Natural killer cell treated with Interleukin-12 subunit alpha and Interleukin-12 subunit beta and Interleukin-15 and Interleukin-18, amount 100 ng/mL, for 72 hours (primary cell): ENCODE measurements around the gene LRRN1. TPM values are rescaled to one million over a fixed set of nuclear protein-coding genes. Genes with fewer than 3 reads are reported as not detected.
"Not testable (repeated sequence)": the region's sequence is repeated elsewhere in the genome, so short reads cannot be mapped to it uniquely, and the experiment has no call there.

Experiments
- ATAC-seq, 2 donors: fragments of 150-1000 bp; cut with Tn5 transposase in 1 of 2; sonication (Bioruptor Pico), chemical (Tn5 transposase) in 1 of 2; 2 replicates each; pipeline ENCODE4 v1.10.0; 2021
- DNase-seq: peaks from one replicate; pipeline ENCODE4 v3.0.0; 2022; ENCODE audit warnings: low spot score
- H3K27ac Mint-ChIP-seq, 2 donors: 1 replicate in 1 of 2; 2 replicates in 1 of 2; pipeline ENCODE4 v1.8.0; 2022; ENCODE audit warnings: mixed read lengths in 2 of 2, mild to moderate bottlenecking in 1 of 2, moderate library complexity in 1 of 2
- H3K27me3 Mint-ChIP-seq, 2 donors: 1 replicate in 1 of 2; 2 replicates in 1 of 2; pipeline ENCODE4 v1.8.0; 2022; ENCODE audit warnings: mixed read lengths in 2 of 2
- H3K36me3 Mint-ChIP-seq: one replicate; pipeline ENCODE4 v1.8.0; 2022; ENCODE audit warnings: mixed read lengths
- H3K4me1 Mint-ChIP-seq, 2 donors: 1 replicate in 1 of 2; 2 replicates in 1 of 2; pipeline ENCODE4 v1.8.0; 2022; ENCODE audit warnings: low read depth in 2 of 2, mixed read lengths in 2 of 2, mild to moderate bottlenecking in 1 of 2
- H3K4me3 Mint-ChIP-seq: one replicate; pipeline ENCODE4 v1.8.0; 2022; ENCODE audit warnings: mixed read lengths
- H3K9me3 Mint-ChIP-seq: 2 replicates; pipeline ENCODE4 v1.8.0; 2022; ENCODE audit warnings: mixed read lengths
- total RNA-seq, 2 donors: library from RNA; stranded (reverse); gene quantifications; one replicate each; pipeline ENCODE4 v1.2.3, GENCODE V29; 2022

The LRRN1 gene
- total RNA-seq, 2 donors from 2014 or later: 0.38 to 0.64 TPM

GRCh38 chr3:3825035-3825434 lies 25.8 kb downstream of the LRRN1 start:
- no peaks in the 10 kb centered on the region for H3K9me3 Mint-ChIP-seq
- DNase-seq (no peak), ATAC-seq (no peak)
- H3K36me3 Mint-ChIP-seq: no peaks in the 10 kb centered on the region
- H3K27ac Mint-ChIP-seq: no peak overlapping the region
- no peaks in the 10 kb centered on the region for H3K27me3 Mint-ChIP-seq
- H3K4me1 Mint-ChIP-seq: no peaks in the 10 kb centered on the region
- no peak overlapping the region for H3K4me3 Mint-ChIP-seq

GRCh38 chr3:3826521-3826920 lies 27.3 kb downstream of the LRRN1 start:
- H3K27ac Mint-ChIP-seq: no peak overlapping the region

GRCh38 chr3:3827111-3827510 lies 27.9 kb downstream of the LRRN1 start:
- DNase-seq (no peak), ATAC-seq (no peak)
- no peaks in the 10 kb centered on the region for H3K36me3 Mint-ChIP-seq
- no peaks in the 10 kb centered on the region for H3K27me3 Mint-ChIP-seq
- no peaks in the 10 kb centered on the region for H3K9me3 Mint-ChIP-seq
- no peak overlapping the region for H3K4me3 Mint-ChIP-seq
- H3K4me1 Mint-ChIP-seq: no peaks in the 10 kb centered on the region
- H3K27ac Mint-ChIP-seq: no peak overlapping the region

More at GRCh38 chr3:3826521-3826920, 27.3 kb downstream of the LRRN1 start:
- H3K27me3 Mint-ChIP-seq: no peaks in the 10 kb centered on the region
- H3K9me3 Mint-ChIP-seq: no peaks in the 10 kb centered on the region
- H3K4me3 Mint-ChIP-seq: no peak overlapping the region
- no peaks in the 10 kb centered on the region for H3K36me3 Mint-ChIP-seq
- no peaks in the 10 kb centered on the region for H3K4me1 Mint-ChIP-seq
- ATAC-seq (no peak), DNase-seq (no peak)

GRCh38 chr3:3828417-3828816 lies 29.2 kb downstream of the LRRN1 start:
- not testable (repeated sequence) for H3K27me3 Mint-ChIP-seq, H3K27ac Mint-ChIP-seq, H3K4me1 Mint-ChIP-seq, H3K4me3 Mint-ChIP-seq, H3K36me3 Mint-ChIP-seq, H3K9me3 Mint-ChIP-seq, DNase-seq, ATAC-seq

- DNase-seq (no peak), ATAC-seq (no peak)
These were observed 37.6 kb downstream of the LRRN1 start for GRCh38 chr3:3836845-3837244.

DNA sequence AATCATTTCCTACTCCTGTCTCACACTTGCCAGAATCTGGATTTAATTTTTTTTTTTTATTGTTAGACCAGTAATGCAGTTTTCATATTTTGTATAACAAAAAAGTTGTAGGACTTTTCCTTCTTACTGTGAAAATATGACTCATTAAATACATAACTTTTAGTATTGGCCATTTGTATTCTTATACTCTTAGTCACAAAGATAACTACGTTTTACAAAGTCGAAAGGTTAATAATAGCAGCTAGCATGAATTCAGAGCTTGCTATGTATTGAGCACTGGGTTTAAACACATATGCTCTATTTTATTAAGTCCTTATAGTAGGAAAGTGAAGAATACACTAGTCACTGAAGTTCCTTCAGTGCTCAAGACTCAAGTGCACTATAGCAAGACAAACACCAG lies 43.1 kb downstream of the LRRN1 start:
- ATAC-seq (no peak), DNase-seq (no peak)
- no peak overlapping the region for H3K4me3 Mint-ChIP-seq

More at GRCh38 chr3:3836845-3837244, 37.6 kb downstream of the LRRN1 start:
- H3K4me3 Mint-ChIP-seq: no peak overlapping the region
- H3K36me3 Mint-ChIP-seq: peaks cover 14% of the 10 kb centered on the region
- no peaks in the 10 kb centered on the region for H3K27me3 Mint-ChIP-seq
- H3K9me3 Mint-ChIP-seq: peaks cover 12% of the 10 kb centered on the region
- peaks cover 6% of the 10 kb centered on the region in 2 donors for H3K4me1 Mint-ChIP-seq
- no peak overlapping the region for H3K27ac Mint-ChIP-seq

DNA sequence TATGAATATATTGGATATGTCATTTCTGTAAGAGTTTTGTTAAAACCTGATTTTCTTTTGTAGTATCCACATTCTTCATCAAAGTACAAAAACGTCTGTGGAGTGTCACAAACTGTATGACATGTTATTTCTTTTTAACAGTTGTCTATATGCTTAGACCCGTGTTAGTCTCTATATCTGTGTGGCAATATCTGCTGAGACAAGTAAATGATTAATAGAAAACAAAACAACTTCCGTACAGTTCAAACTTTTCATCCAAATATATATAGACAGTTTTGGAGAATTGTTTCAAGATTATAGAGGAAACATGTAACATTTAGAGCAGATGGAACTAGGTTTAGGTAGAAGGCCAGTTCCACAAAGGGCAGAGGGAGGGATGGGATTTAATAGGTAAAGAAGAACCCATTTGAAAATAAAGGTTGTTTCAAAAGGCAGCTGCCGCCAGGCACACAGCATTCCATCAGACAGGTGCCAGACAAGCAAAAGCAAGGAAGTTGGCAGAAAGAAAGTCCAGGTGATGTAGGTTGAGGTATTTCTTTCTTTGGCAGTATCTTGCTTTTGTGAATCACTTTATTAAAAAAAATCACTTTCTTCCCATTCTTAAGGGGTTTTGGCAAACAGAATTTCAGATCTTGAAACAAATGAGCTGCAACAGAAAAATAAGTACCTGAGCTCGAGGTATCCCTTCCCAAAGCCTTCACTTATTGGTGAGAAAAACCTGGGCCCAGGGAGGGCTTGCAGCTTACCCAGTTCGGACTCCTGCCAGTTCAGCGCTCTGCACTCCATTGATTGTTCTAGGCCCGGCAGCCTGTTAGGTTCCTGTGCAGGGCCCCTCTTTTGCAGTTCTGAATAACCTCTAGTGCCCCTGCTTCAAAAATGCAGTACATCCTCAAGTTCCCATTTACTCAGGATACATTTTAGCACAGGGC lies 49.0 kb downstream of the LRRN1 start:
- no peaks in the 10 kb centered on the region for H3K27me3 Mint-ChIP-seq
- DNase-seq (no peak), ATAC-seq (no peak)
- no peak overlapping the region for H3K27ac Mint-ChIP-seq
- no peaks in the 10 kb centered on the region for H3K9me3 Mint-ChIP-seq
- H3K4me1 Mint-ChIP-seq: no peaks in the 10 kb centered on the region
- H3K36me3 Mint-ChIP-seq: no peaks in the 10 kb centered on the region
- H3K4me3 Mint-ChIP-seq: no peak overlapping the region

More for the DNA sequence above, 43.1 kb downstream of the LRRN1 start:
- Mint-ChIP-seq H3K9me3 (peaks cover 5% of the 10 kb centered on the region), H3K4me1 (no peaks in the 10 kb centered on the region), H3K27me3 (no peaks in the 10 kb centered on the region), H3K27ac (no peak overlapping the region), H3K36me3 (peaks cover 9% of the 10 kb centered on the region)

GRCh38 chr3:3848923-3849275 lies 49.7 kb downstream of the LRRN1 start:
- H3K36me3 Mint-ChIP-seq: no peaks in the 10 kb centered on the region
- H3K27me3 Mint-ChIP-seq: no peaks in the 10 kb centered on the region
- ATAC-seq (no peak), DNase-seq (no peak)
- no peak overlapping the region for H3K4me3 Mint-ChIP-seq
- H3K4me1 Mint-ChIP-seq: no peaks in the 10 kb centered on the region
- H3K27ac Mint-ChIP-seq: no peak overlapping the region
- H3K9me3 Mint-ChIP-seq: no peaks in the 10 kb centered on the region

DNA sequence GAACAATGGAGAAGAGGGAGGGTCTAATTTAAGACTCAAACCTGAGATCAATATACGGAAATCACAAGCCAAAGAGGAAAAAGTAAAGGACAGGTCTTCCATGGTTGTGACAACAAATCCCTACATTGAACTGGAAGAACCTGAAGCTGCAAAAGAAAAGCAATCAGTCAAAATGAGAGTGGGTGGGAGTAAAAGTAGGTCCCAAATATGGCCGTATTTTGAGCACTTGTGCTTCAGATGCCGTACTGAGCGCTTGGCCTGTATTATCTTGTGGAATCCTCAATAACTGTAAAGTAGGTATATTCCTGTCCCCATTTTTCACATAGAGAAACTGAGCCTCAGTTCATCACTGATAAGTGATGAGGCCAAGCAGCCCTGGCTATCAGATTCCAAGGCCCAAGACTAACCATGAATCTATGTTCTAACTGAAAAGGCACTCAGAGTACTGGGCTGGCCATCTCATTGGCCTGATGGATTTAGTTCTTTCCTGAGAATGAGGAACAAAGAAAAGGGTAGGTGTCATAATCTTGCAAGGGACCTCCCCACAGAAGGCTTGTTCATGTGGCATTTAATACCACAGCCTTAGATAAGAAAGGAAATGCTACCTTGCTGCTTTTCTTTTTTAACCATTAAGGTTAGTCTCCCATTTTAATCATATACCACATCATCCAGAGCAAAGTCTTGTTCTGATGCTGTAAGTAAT lies 52.5 kb downstream of the LRRN1 start:
- no peak for DNase-seq
- no peaks in the 10 kb centered on the region for H3K9me3 Mint-ChIP-seq
- ATAC-seq: no peak
- H3K27ac Mint-ChIP-seq: no peak overlapping the region
- H3K36me3 Mint-ChIP-seq: no peaks in the 10 kb centered on the region
- no peaks in the 10 kb centered on the region for H3K27me3 Mint-ChIP-seq
- no peak overlapping the region for H3K4me3 Mint-ChIP-seq
- no peaks in the 10 kb centered on the region for H3K4me1 Mint-ChIP-seq

DNA sequence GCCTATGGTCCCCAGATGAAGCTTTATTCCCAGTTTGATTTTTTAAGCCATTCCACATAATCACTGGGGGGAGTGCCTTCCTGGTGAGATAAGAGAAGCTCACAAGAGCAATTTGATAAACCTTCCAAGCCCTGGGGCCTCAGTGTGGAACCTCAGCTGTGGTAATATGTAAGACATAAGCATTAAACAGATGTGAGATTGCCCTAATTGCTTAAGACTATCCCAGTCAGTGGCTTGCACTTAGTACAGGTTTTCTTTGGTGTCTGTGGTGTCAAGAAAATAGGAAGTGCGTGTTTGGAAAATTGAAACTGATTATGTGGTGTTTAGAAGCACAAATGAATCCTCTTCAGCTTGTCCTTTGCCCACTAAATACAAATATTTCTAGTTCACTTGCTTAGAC lies 54.3 kb downstream of the LRRN1 start:
- Mint-ChIP-seq H3K27ac (no peak overlapping the region), H3K27me3 (no peaks in the 10 kb centered on the region), H3K4me3 (no peak overlapping the region), H3K9me3 (no peaks in the 10 kb centered on the region), H3K36me3 (no peaks in the 10 kb centered on the region), H3K4me1 (no peaks in the 10 kb centered on the region)
- ATAC-seq: no peak
- DNase-seq: no peak

DNA sequence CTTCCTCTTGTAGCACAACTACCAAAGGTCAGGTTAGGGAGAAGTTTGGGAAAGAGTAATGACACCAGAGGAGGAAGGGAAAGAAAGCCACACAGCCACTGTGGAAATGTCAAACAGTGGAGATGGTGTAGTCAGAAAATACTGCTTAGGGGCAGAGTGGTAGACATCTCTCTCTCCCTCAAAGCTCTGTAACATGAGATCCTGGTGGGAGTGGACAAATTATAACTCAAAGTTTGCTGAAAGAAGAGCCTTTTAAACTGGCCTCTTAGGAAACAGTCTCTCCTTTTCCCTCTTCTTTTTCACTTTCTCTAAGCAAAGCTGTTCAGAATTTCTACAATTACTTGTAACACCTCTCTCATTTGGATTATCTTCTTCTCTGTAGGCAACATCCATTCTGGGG lies 55.8 kb downstream of the LRRN1 start:
- Mint-ChIP-seq H3K9me3 (no peaks in the 10 kb centered on the region), H3K4me3 (no peak overlapping the region), H3K36me3 (no peaks in the 10 kb centered on the region), H3K27me3 (no peaks in the 10 kb centered on the region), H3K27ac (no peak overlapping the region), H3K4me1 (no peaks in the 10 kb centered on the region)
- DNase-seq: no peak
- ATAC-seq: no peak

DNA sequence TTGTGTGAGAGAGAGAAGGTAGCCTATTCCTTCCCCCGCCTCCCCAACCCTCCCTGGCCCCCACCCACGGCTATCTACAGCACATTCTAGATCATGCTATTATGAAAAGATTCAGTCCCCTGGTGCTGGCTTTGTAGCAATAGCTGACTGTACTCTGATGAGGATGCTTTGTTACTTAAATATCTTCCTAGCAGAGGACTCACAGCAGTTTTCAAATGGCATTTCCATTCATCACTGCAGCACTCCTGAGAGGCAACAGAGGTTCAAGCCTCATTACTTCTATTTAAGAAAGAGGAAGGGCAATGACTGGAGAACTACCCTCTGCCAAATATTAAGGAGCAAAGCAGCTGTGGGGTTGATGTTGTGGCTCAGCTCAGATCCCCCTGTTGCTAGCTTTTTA lies 61.0 kb downstream of the LRRN1 start:
- no peak overlapping the region for H3K4me3 Mint-ChIP-seq
- no peaks in the 10 kb centered on the region for H3K36me3 Mint-ChIP-seq
- H3K27ac Mint-ChIP-seq: no peak overlapping the region
- no peaks in the 10 kb centered on the region for H3K4me1 Mint-ChIP-seq
- H3K9me3 Mint-ChIP-seq: no peaks in the 10 kb centered on the region
- H3K27me3 Mint-ChIP-seq: no peaks in the 10 kb centered on the region
- DNase-seq (no peak), ATAC-seq (no peak)

- Mint-ChIP-seq H3K27me3 (no peaks in the 10 kb centered on the region), H3K9me3 (peaks cover 6% of the 10 kb centered on the region), H3K4me3 (no peak overlapping the region), H3K4me1 (no peaks in the 10 kb centered on the region), H3K36me3 (no peaks in the 10 kb centered on the region), H3K27ac (no peak overlapping the region)
- ATAC-seq: no peak
- DNase-seq: no peak
These were observed 63.3 kb downstream of the LRRN1 start for GRCh38 chr3:3862534-3862933.

GRCh38 chr3:3875491-3875890 lies 76.3 kb downstream of the LRRN1 start:
- no peak for ATAC-seq
- no peaks in the 10 kb centered on the region for H3K36me3 Mint-ChIP-seq
- no peaks in the 10 kb centered on the region for H3K27me3 Mint-ChIP-seq

More at GRCh38 chr3:3875491-3875890, 76.3 kb downstream of the LRRN1 start:
- DNase-seq: no peak
- H3K4me3 Mint-ChIP-seq: no peak overlapping the region
- no peaks in the 10 kb centered on the region for H3K4me1 Mint-ChIP-seq
- no peak overlapping the region for H3K27ac Mint-ChIP-seq
- peaks cover 3% of the 10 kb centered on the region for H3K9me3 Mint-ChIP-seq
